SK-N-SH treated with all-trans-retinoic acid at 6 μM for 48 hours (cell line): ENCODE data around the gene NEUROG1.

Source experiments
- ATAC-seq: fragments of 200-7000 bp; cut with Tn5 transposase; 3 replicates; pipeline ENCODE4 v1.9.1; 2020; ENCODE audit warnings: mild to moderate bottlenecking, moderate library complexity
- BACH2 ChIP-seq: fragments of 250-450 bp; sonication (Bioruptor Pico); IDR thresholded peaks from 2 replicates; pipeline ENCODE4 v1.9.0; 2021; ENCODE audit warnings: mild to moderate bottlenecking, borderline replicate concordance
- CREB5 ChIP-seq: fragments of 250-450 bp; sonication (Bioruptor Pico); IDR thresholded peaks from 2 replicates; pipeline ENCODE4 v1.5.1; 2020; ENCODE audit warnings: low read depth, mild to moderate bottlenecking, moderate library complexity
- CSDC2 ChIP-seq: fragments of 250-450 bp; sonication (Bioruptor Pico); IDR thresholded peaks from 2 replicates; pipeline ENCODE4 v1.5.0; 2020; ENCODE audit warnings: mild to moderate bottlenecking, moderate library complexity
- CSRNP3 ChIP-seq: fragments of 250-450 bp; sonication (Bioruptor Pico); IDR thresholded peaks from 2 replicates; pipeline ENCODE4 v1.5.1; 2021; ENCODE audit warnings: mild to moderate bottlenecking, moderate library complexity
- ESRRG ChIP-seq: fragments of 250-450 bp; sonication (Bioruptor Pico); IDR thresholded peaks from 2 replicates; pipeline ENCODE4 v1.6.1; 2021; ENCODE audit warnings: mild to moderate bottlenecking
- GLIS3 ChIP-seq: fragments of 250-450 bp; sonication (Bioruptor Pico); IDR thresholded peaks from 2 replicates; pipeline ENCODE4 v1.5.0; 2020; ENCODE audit warnings: mild to moderate bottlenecking, moderate library complexity
- ISL1 ChIP-seq: fragments of 250-450 bp; sonication (Bioruptor Pico); IDR thresholded peaks from 2 replicates; pipeline ENCODE4 v2.1.2; 2022; ENCODE audit warnings: mild to moderate bottlenecking, moderate library complexity
- OSR1 ChIP-seq: fragments of 250-450 bp; sonication (Bioruptor Pico); IDR thresholded peaks from 2 replicates; pipeline ENCODE4 v1.8.0; 2022; ENCODE audit warnings: moderate library complexity, mild to moderate bottlenecking, inconsistent platforms
- PATZ1 ChIP-seq: fragments of 250-450 bp; sonication (Bioruptor Pico); IDR thresholded peaks from 2 replicates; pipeline ENCODE4 v1.8.0; 2020; ENCODE audit warnings: mild to moderate bottlenecking, moderate library complexity, borderline replicate concordance
- POU6F1 ChIP-seq: fragments of 250-450 bp; sonication (Bioruptor Pico); IDR thresholded peaks from 2 replicates; pipeline ENCODE4 v1.8.0; 2021; ENCODE audit warnings: low read depth, mild to moderate bottlenecking, moderate library complexity, borderline replicate concordance
- PPARA ChIP-seq: fragments of 250-450 bp; sonication (Bioruptor Pico); IDR thresholded peaks from 2 replicates; pipeline ENCODE4 v1.5.0; 2020; ENCODE audit warnings: mild to moderate bottlenecking, borderline replicate concordance
- RARB ChIP-seq: fragments of 250-450 bp; sonication (Bioruptor Pico); IDR thresholded peaks from 2 replicates; pipeline ENCODE4 v1.8.0; 2021; ENCODE audit warnings: mild to moderate bottlenecking, moderate library complexity
- SNAI2 ChIP-seq: fragments of 250-450 bp; sonication (Bioruptor Pico); IDR thresholded peaks from 2 replicates; pipeline ENCODE4 v1.5.0; 2020; ENCODE audit warnings: mild to moderate bottlenecking, moderate library complexity
- TCF4 ChIP-seq: fragments of 250-450 bp; sonication (Bioruptor Pico); IDR thresholded peaks from 2 replicates; pipeline ENCODE4 v1.8.0; 2021; ENCODE audit warnings: mild to moderate bottlenecking, moderate library complexity, borderline replicate concordance
- TOX ChIP-seq: fragments of 250-450 bp; sonication (Bioruptor Pico); IDR thresholded peaks from 2 replicates; pipeline ENCODE4 v1.8.0; 2021; ENCODE audit warnings: mild to moderate bottlenecking, moderate library complexity, borderline replicate concordance
- TSHZ2 ChIP-seq: fragments of 250-450 bp; sonication (Bioruptor Pico); IDR thresholded peaks from 2 replicates; pipeline ENCODE4 v1.5.0; 2020; ENCODE audit warnings: mild to moderate bottlenecking, moderate library complexity
- ZC3H10 ChIP-seq: fragments of 250-450 bp; sonication (Bioruptor Pico); IDR thresholded peaks from 2 replicates; pipeline ENCODE4 v1.5.1; 2021; ENCODE audit warnings: mild to moderate bottlenecking, moderate library complexity
- ZFP3 ChIP-seq: fragments of 250-450 bp; sonication (Bioruptor Pico); IDR thresholded peaks from 2 replicates; pipeline ENCODE4 v1.5.0; 2020; ENCODE audit warnings: mild to moderate bottlenecking, moderate library complexity
- ZFP30 ChIP-seq: fragments of 450-650 bp; formaldehyde crosslinking; IDR thresholded peaks from 2 replicates; pipeline ENCODE4 v1.5.0; 2022; ENCODE audit warnings: mild to moderate bottlenecking, moderate library complexity
- ZNF565 ChIP-seq: fragments of 450-650 bp; formaldehyde crosslinking; conservative IDR thresholded peaks from 2 replicates; pipeline ENCODE4 v1.5.0; 2020; ENCODE audit warnings: low read depth, mild to moderate bottlenecking, moderate library complexity
- ZNF70 ChIP-seq: fragments of 450-650 bp; formaldehyde crosslinking; IDR thresholded peaks from 2 replicates; pipeline ENCODE4 v1.5.0; 2020; ENCODE audit warnings: mild to moderate bottlenecking, moderate library complexity
- ZNF8 ChIP-seq: fragments of 450-650 bp; formaldehyde crosslinking; IDR thresholded peaks from 2 replicates; pipeline ENCODE4 v1.5.0; 2020; ENCODE audit warnings: mild to moderate bottlenecking, moderate library complexity

The NEUROG1 gene

GRCh38 chr5:135509995-135510394, 25.8 kb downstream of the NEUROG1 start:
- TF ChIP-seq ZC3H10: no peak
- TF ChIP-seq PPARA (CRISPR knock-in tag): no peak
- TF ChIP-seq ESRRG (CRISPR knock-in tag): no peak
- no peak for ATAC-seq

- ATAC-seq: no peak
- TF ChIP-seq TCF4 (CRISPR knock-in tag): no peak
- no peak for TF ChIP-seq RARB
- no peak for TF ChIP-seq OSR1 (CRISPR knock-in tag)
Measured at GRCh38 chr5:135508496-135509005, 27.2 kb downstream of the NEUROG1 start.

- no peak for TF ChIP-seq ZNF8
- no peak for TF ChIP-seq ISL1 (CRISPR knock-in tag)
- no peak for TF ChIP-seq CREB5 (CRISPR knock-in tag)
- TF ChIP-seq TSHZ2 (CRISPR knock-in tag): no peak
- no peak for TF ChIP-seq PPARA (CRISPR knock-in tag)
- TF ChIP-seq RARB: no peak
- no peak for TF ChIP-seq GLIS3
- TF ChIP-seq CSRNP3: no peak
- TF ChIP-seq ZNF565: no peak
- no peak for TF ChIP-seq PATZ1
- TF ChIP-seq SNAI2 (CRISPR knock-in tag): no peak
- no peak for TF ChIP-seq POU6F1
- no peak for TF ChIP-seq ESRRG (CRISPR knock-in tag)
- TF ChIP-seq ZNF70 (CRISPR knock-in tag): no peak
- no peak for TF ChIP-seq BACH2 (CRISPR knock-in tag)
- no peak for TF ChIP-seq ZFP3
- TF ChIP-seq ZFP30: no peak
- TF ChIP-seq TOX (CRISPR knock-in tag): no peak
- no peak for TF ChIP-seq TCF4 (CRISPR knock-in tag)
- TF ChIP-seq ZC3H10: no peak
- no peak for ATAC-seq
Measured at GRCh38 chr5:135505973-135506372, 29.8 kb downstream of the NEUROG1 start.

- TF ChIP-seq ZNF8 (no peak), OSR1 (CRISPR knock-in tag) (no peak), TSHZ2 (CRISPR knock-in tag) (no peak), PPARA (CRISPR knock-in tag) (no peak), CSDC2 (CRISPR knock-in tag) (no peak), SNAI2 (CRISPR knock-in tag) (no peak), POU6F1 (no peak), ESRRG (CRISPR knock-in tag) (no peak), GLIS3 (no peak), ZNF70 (CRISPR knock-in tag) (no peak)
- ATAC-seq: no peak
Measured at GRCh38 chr5:135504376-135504775, 31.4 kb downstream of the NEUROG1 start.
